ENCODE results near the gene KCNMA1.

Gene KCNMA1

GRCh38 chr10:77630507-77630848, 7.1 kb downstream of the KCNMA1 start:
- no peaks in the 10 kb centered on the region for H3K4me1 ChIP-seq (ENCODE audit: control insufficient read depth in 1 of 2, insufficient read depth in 1 of 2, low read depth in 1 of 2, low read length in 1 of 2)
- H3K9me3 ChIP-seq: no peaks in the 10 kb centered on the region
- no peak overlapping the region for H3K4me3 ChIP-seq (ENCODE audit: low read depth in 1 of 2, low read length in 1 of 2)
- H3K27ac ChIP-seq: no peak overlapping the region
- H3K27me3 ChIP-seq: peaks cover 45% of the 10 kb centered on the region
- no peak for TF ChIP-seq CTCF (IDR thresholded peaks at IDR 0.05)
- no peaks in the 10 kb centered on the region for H3K36me3 ChIP-seq

- Histone ChIP-seq H3K4me3 (ENCODE audit: low read depth in 1 of 2, low read length in 1 of 2) (no peak overlapping the region), H3K9me3 (no peaks in the 10 kb centered on the region), H3K27ac (no peak overlapping the region), H3K4me1 (ENCODE audit: control insufficient read depth in 1 of 2, insufficient read depth in 1 of 2, low read depth in 1 of 2, low read length in 1 of 2) (no peaks in the 10 kb centered on the region), H3K36me3 (no peaks in the 10 kb centered on the region), H3K27me3 (peaks cover 39% of the 10 kb centered on the region)
- TF ChIP-seq CTCF (IDR thresholded peaks at IDR 0.05): no peak
Measured at GRCh38 chr10:77629775-77630506, 7.7 kb downstream of the KCNMA1 start.

- Histone ChIP-seq H3K27ac (no peak overlapping the region), H3K4me3 (ENCODE audit: low read depth in 1 of 2, low read length in 1 of 2) (no peak overlapping the region), H3K4me1 (ENCODE audit: control insufficient read depth in 1 of 2, insufficient read depth in 1 of 2, low read depth in 1 of 2, low read length in 1 of 2) (no peaks in the 10 kb centered on the region), H3K27me3 (peaks cover 31% of the 10 kb centered on the region), H3K36me3 (no peaks in the 10 kb centered on the region), H3K9me3 (no peaks in the 10 kb centered on the region)
- TF ChIP-seq CTCF (IDR thresholded peaks at IDR 0.05): no peak
Measured at GRCh38 chr10:77628906-77629730, 8.5 kb downstream of the KCNMA1 start.

GRCh38 chr10:77626266-77626935, 11.2 kb downstream of the KCNMA1 start:
- TF ChIP-seq CTCF (IDR thresholded peaks at IDR 0.05): no peak
- peaks cover 0 to 20% of the 10 kb centered on the region in 2 experiments for H3K4me1 ChIP-seq (ENCODE audit: control insufficient read depth in 1 of 2, insufficient read depth in 1 of 2, low read depth in 1 of 2, low read length in 1 of 2)
- peaks cover 4% of the 10 kb centered on the region for H3K27me3 ChIP-seq
- H3K9me3 ChIP-seq: no peaks in the 10 kb centered on the region
- H3K36me3 ChIP-seq: no peaks in the 10 kb centered on the region
- no peak overlapping the region for H3K4me3 ChIP-seq (ENCODE audit: low read depth in 1 of 2, low read length in 1 of 2)
- no peak overlapping the region for H3K27ac ChIP-seq

- no peak for TF ChIP-seq CTCF (IDR thresholded peaks at IDR 0.05)
- no peak overlapping the region for H3K27ac ChIP-seq
- H3K4me1 ChIP-seq (ENCODE audit: control insufficient read depth in 1 of 2, insufficient read depth in 1 of 2, low read depth in 1 of 2, low read length in 1 of 2): peaks cover 9 to 31% of the 10 kb centered on the region in 2 experiments
Measured at GRCh38 chr10:77625379-77625778, 12.2 kb downstream of the KCNMA1 start.

More at GRCh38 chr10:77625379-77625778, 12.2 kb downstream of the KCNMA1 start:
- Histone ChIP-seq H3K36me3 (no peaks in the 10 kb centered on the region), H3K27me3 (no peaks in the 10 kb centered on the region), H3K9me3 (no peaks in the 10 kb centered on the region), H3K4me3 (ENCODE audit: low read depth in 1 of 2, low read length in 1 of 2) (no peak overlapping the region)
